ENCODE data around the gene CREBBP.

CREBBP gene

GRCh38 chr16:3812469-3813172 lies 67.9 kb downstream of the CREBBP start:
- TF ChIP-seq ZNF274 (IDR thresholded peaks at IDR 0.05; ENCODE audit: low read depth, low read length): no peak
- no peak overlapping the region for H3K4me3 ChIP-seq (ENCODE audit: low read length)

- H3K4me3 ChIP-seq (ENCODE audit: low read length): no peak overlapping the region
- TF ChIP-seq ZNF274 (IDR thresholded peaks at IDR 0.05; ENCODE audit: low read depth, low read length): no peak
These were observed 69.7 kb downstream of the CREBBP start for GRCh38 chr16:3810818-3811217.

- no peak for TF ChIP-seq ZNF274 (IDR thresholded peaks at IDR 0.05; ENCODE audit: low read depth, low read length)
These were observed 70.3 kb downstream of the CREBBP start for GRCh38 chr16:3810198-3810664.

GRCh38 chr16:3808308-3809063 lies 72.0 kb downstream of the CREBBP start:
- TF ChIP-seq ZNF274 (IDR thresholded peaks at IDR 0.05; ENCODE audit: low read depth, low read length): no peak
- H3K4me3 ChIP-seq (ENCODE audit: low read length): no peak overlapping the region

More at GRCh38 chr16:3810198-3810664, 70.3 kb downstream of the CREBBP start:
- H3K4me3 ChIP-seq (ENCODE audit: low read length): no peak overlapping the region

- H3K4me3 ChIP-seq (ENCODE audit: low read length): no peak overlapping the region
- no peak for TF ChIP-seq ZNF274 (IDR thresholded peaks at IDR 0.05; ENCODE audit: low read depth, low read length)
These were observed 72.9 kb downstream of the CREBBP start for GRCh38 chr16:3807425-3808123.

GRCh38 chr16:3804426-3805016 lies 76.0 kb downstream of the CREBBP start:
- H3K4me3 ChIP-seq (ENCODE audit: low read length): no peak overlapping the region
- TF ChIP-seq ZNF274 (IDR thresholded peaks at IDR 0.05; ENCODE audit: low read depth, low read length): no peak

GRCh38 chr16:3800477-3801270 lies 79.8 kb downstream of the CREBBP start:
- H3K4me3 ChIP-seq (ENCODE audit: low read length): no peak overlapping the region
- TF ChIP-seq ZNF274 (IDR thresholded peaks at IDR 0.05; ENCODE audit: low read depth, low read length): no peak

GRCh38 chr16:3800019-3800418 lies 80.5 kb downstream of the CREBBP start:
- no peak for TF ChIP-seq ZNF274 (IDR thresholded peaks at IDR 0.05; ENCODE audit: low read depth, low read length)
- no peak overlapping the region for H3K4me3 ChIP-seq (ENCODE audit: low read length)

- no peak for TF ChIP-seq ZNF274 (IDR thresholded peaks at IDR 0.05; ENCODE audit: low read depth, low read length)
- H3K4me3 ChIP-seq (ENCODE audit: low read length): no peak overlapping the region
These were observed 81.2 kb downstream of the CREBBP start for GRCh38 chr16:3799354-3799753.

GRCh38 chr16:3798838-3799237 lies 81.7 kb downstream of the CREBBP start:
- no peak for TF ChIP-seq ZNF274 (IDR thresholded peaks at IDR 0.05; ENCODE audit: low read depth, low read length)
- peak overlapping the region; percentile 43; the same call in 1 of the 2 replicates for H3K4me3 ChIP-seq (ENCODE audit: low read length)

GRCh38 chr16:3797904-3798811 lies 82.4 kb downstream of the CREBBP start:
- TF ChIP-seq ZNF274 (IDR thresholded peaks at IDR 0.05; ENCODE audit: low read depth, low read length): no peak
- peak overlapping the region; percentile 55 for H3K4me3 ChIP-seq (ENCODE audit: low read length)

- no peak for TF ChIP-seq ZNF274 (IDR thresholded peaks at IDR 0.05; ENCODE audit: low read depth, low read length)
- peak overlapping the region; percentile 55; the same call in 1 of the 2 replicates for H3K4me3 ChIP-seq (ENCODE audit: low read length)
These were observed 83.0 kb downstream of the CREBBP start for GRCh38 chr16:3797473-3797872.

Data from GM08714 (cell line).